H9 (cell line): ENCODE measurements around the gene TLX2. TPM values are rescaled to one million over a fixed set of nuclear protein-coding genes. Genes with fewer than 3 reads are reported as not detected.

Experiments used
- DNase-seq: peaks from one replicate; pipeline ENCODE4 v3.0.0-alpha.2; 2017
- H2AFZ ChIP-seq: one replicate; pipeline ENCODE4 v1.6.1; 2013; ENCODE audit warnings: mild to moderate bottlenecking, low read length, control low read depth, moderate library complexity
- H2AK5ac ChIP-seq: 2 replicates; pipeline ENCODE4 v1.6.1; 2013; ENCODE audit warnings: low read length, control low read depth, mixed read lengths; ENCODE audit not compliant: insufficient read length
- H2BK120ac ChIP-seq: one replicate; pipeline ENCODE4 v1.6.1; 2013; ENCODE audit warnings: low read depth, mild to moderate bottlenecking, low read length, control low read depth, inconsistent platforms; ENCODE audit not compliant: poor library complexity, severe bottlenecking
- H2BK12ac ChIP-seq: 2 replicates; pipeline ENCODE4 v1.6.1; 2013; ENCODE audit warnings: low read length, control low read depth, mixed read lengths, low read depth; ENCODE audit not compliant: insufficient read length
- H2BK15ac ChIP-seq: 2 replicates; pipeline ENCODE4 v1.6.1; 2013; ENCODE audit warnings: low read depth, low read length, control low read depth
- H2BK20ac ChIP-seq: one replicate; pipeline ENCODE4 v1.6.1; 2013; ENCODE audit warnings: low read depth, mild to moderate bottlenecking, low read length, control low read depth, inconsistent platforms; ENCODE audit not compliant: poor library complexity, severe bottlenecking
- H2BK5ac ChIP-seq: 2 replicates; pipeline ENCODE4 v1.6.1; 2013; ENCODE audit warnings: low read length, control low read depth, mixed read lengths; ENCODE audit not compliant: insufficient read length
- H3K14ac ChIP-seq: 2 replicates; pipeline ENCODE4 v1.6.1; 2013; ENCODE audit warnings: low read length, control low read depth; ENCODE audit not compliant: insufficient read depth
- H3K18ac ChIP-seq: 2 replicates; pipeline ENCODE4 v1.6.1; 2013; ENCODE audit warnings: low read depth, mild to moderate bottlenecking, mixed read lengths, low read length, control low read depth; ENCODE audit not compliant: insufficient read length
- H3K23ac ChIP-seq: 2 replicates; pipeline ENCODE4 v1.6.1; 2013; ENCODE audit warnings: low read length, control low read depth, mixed read lengths, low read depth; ENCODE audit not compliant: insufficient read length
- H3K23me2 ChIP-seq: 2 replicates; pipeline ENCODE4 v1.6.1; 2013; ENCODE audit warnings: low read depth, mild to moderate bottlenecking, mixed read lengths, low read length, control low read depth; ENCODE audit not compliant: insufficient read length, poor library complexity, severe bottlenecking
- H3K27ac ChIP-seq: 2 replicates; pipeline ENCODE4 v1.5.1; 2013; ENCODE audit warnings: low read length, control low read depth, mixed read lengths, low read depth; ENCODE audit not compliant: insufficient read length
- H3K27me3 ChIP-seq: 2 replicates; pipeline ENCODE4 v1.6.1; 2013; ENCODE audit warnings: low read length, control low read depth, inconsistent platforms; ENCODE audit not compliant: insufficient read depth
- H3K4ac ChIP-seq: 2 replicates; pipeline ENCODE4 v1.6.1; 2013; ENCODE audit warnings: low read depth, mild to moderate bottlenecking, control low read depth, inconsistent platforms, low read length, moderate library complexity
- H3K4me1 ChIP-seq: 2 replicates; pipeline ENCODE4 v1.6.1; 2013; ENCODE audit warnings: low read length, control low read depth, inconsistent platforms; ENCODE audit not compliant: insufficient read depth
- H3K4me2 ChIP-seq: 2 replicates; pipeline ENCODE4 v1.6.1; 2013; ENCODE audit warnings: low read length, control low read depth, mixed read lengths; ENCODE audit not compliant: insufficient read length, insufficient read depth
- H3K56ac ChIP-seq: 2 replicates; pipeline ENCODE4 v1.6.1; 2013; ENCODE audit warnings: low read depth, mild to moderate bottlenecking, mixed read lengths, low read length, control low read depth; ENCODE audit not compliant: insufficient read length
- H3K79me1 ChIP-seq: 2 replicates; pipeline ENCODE4 v1.6.1; 2013; ENCODE audit warnings: low read depth, mild to moderate bottlenecking, moderate library complexity, low read length, control low read depth, inconsistent platforms; ENCODE audit not compliant: insufficient read depth, poor library complexity, severe bottlenecking
- H3K79me2 ChIP-seq: 2 replicates; pipeline ENCODE4 v1.6.1; 2013; ENCODE audit warnings: low read length, control low read depth, inconsistent platforms; ENCODE audit not compliant: insufficient read depth
- H3K9ac ChIP-seq: 2 replicates; pipeline ENCODE4 v1.6.1; 2013; ENCODE audit warnings: low read length, control low read depth, mixed read lengths; ENCODE audit not compliant: insufficient read length; ENCODE audit errors: extremely low read depth
- H3K9me3 ChIP-seq: one replicate; pipeline ENCODE4 v1.6.1; 2013; ENCODE audit warnings: low read depth, low read length, inconsistent platforms; ENCODE audit not compliant: control insufficient read depth
- H3T11ph ChIP-seq: one replicate; pipeline ENCODE4 v1.6.1; 2013; ENCODE audit warnings: mild to moderate bottlenecking, low read length, control low read depth, inconsistent platforms
- H4K20me1 ChIP-seq: one replicate; pipeline ENCODE4 v1.6.1; 2013; ENCODE audit not compliant: control insufficient read depth, insufficient read length, insufficient read depth
- H4K5ac ChIP-seq: 2 replicates; pipeline ENCODE4 v1.6.1; 2013; ENCODE audit warnings: low read depth, mild to moderate bottlenecking, mixed read lengths, low read length, control low read depth; ENCODE audit not compliant: insufficient read length
- H4K8ac ChIP-seq: replicated peaks from 2 replicates; pipeline ENCODE4 v1.6.1; 2013; ENCODE audit warnings: low read length, control low read depth, mixed read lengths, low read depth; ENCODE audit not compliant: insufficient read length
- H4K91ac ChIP-seq: 2 replicates; pipeline ENCODE4 v1.6.1; 2013; ENCODE audit warnings: low read depth, mild to moderate bottlenecking, moderate library complexity, mixed read lengths, low read length, control low read depth; ENCODE audit not compliant: insufficient read length
- H3K27ac Mint-ChIP-seq, 3 experiments: 2 replicates in 2 of 3; 3 replicates in 1 of 3; pipeline ENCODE4 v1.8.0; 2020 to 2021; ENCODE audit warnings: mixed read lengths in 3 of 3, mild to moderate bottlenecking in 1 of 3, moderate library complexity in 1 of 3
- H3K27me3 Mint-ChIP-seq: 2 replicates; pipeline ENCODE4 v1.8.0; 2021; ENCODE audit warnings: low read depth, mild to moderate bottlenecking, moderate library complexity, mixed read lengths
- H3K36me3 Mint-ChIP-seq, 3 experiments: 2 replicates in 2 of 3; 3 replicates in 1 of 3; pipeline ENCODE4 v1.8.0; 2020 to 2021; ENCODE audit warnings: low read depth in 3 of 3, mixed read lengths in 3 of 3; ENCODE audit not compliant: insufficient read depth in 1 of 3
- H3K4me1 Mint-ChIP-seq, 2 experiments: 2 replicates each; pipeline ENCODE4 v1.8.0; 2020; ENCODE audit warnings: mixed read lengths in 2 of 2
- H3K4me3 Mint-ChIP-seq, 2 experiments: 2 replicates in 1 of 2; 3 replicates in 1 of 2; pipeline ENCODE4 v1.8.0; 2020 to 2021; ENCODE audit warnings: mild to moderate bottlenecking in 2 of 2, mixed read lengths in 2 of 2, moderate library complexity in 1 of 2
- H3K9me3 Mint-ChIP-seq, 2 experiments: 2 replicates in 1 of 2; 3 replicates in 1 of 2; pipeline ENCODE4 v1.8.0; 2020; ENCODE audit warnings: mild to moderate bottlenecking in 2 of 2, mixed read lengths in 2 of 2, moderate library complexity in 1 of 2
- WGBS: extraction: QIAGEN DNeasy Blood & Tissue Kit; methylation state at CpG from one replicate; pipeline ENCODE4 v1.1.7; 2013; ENCODE audit warnings: missing lambda C conversion rate, low lambda C conversion rate, mixed read lengths; ENCODE audit not compliant: insufficient read length; ENCODE audit errors: extremely low coverage; 5-methylcytosine and 5-hydroxymethylcytosine counted together
- total RNA-seq: library from RNA; stranded (reverse); gene quantifications from 2 replicates; pipeline ENCODE4 v1.2.1, GENCODE V29; 2021
- TF ChIP-seq, protein P1 (sequence below): fragments of 200-600 bp; sonication (generic); conservative IDR thresholded peaks from 3 replicates; pipeline ENCODE4 v1.8.0; 2021; ENCODE audit warnings: antibody characterized with exemption, mild to moderate bottlenecking

Gene TLX2
- total RNA-seq, 1 experiment from 2014 or later: 0.20 TPM

DNA sequence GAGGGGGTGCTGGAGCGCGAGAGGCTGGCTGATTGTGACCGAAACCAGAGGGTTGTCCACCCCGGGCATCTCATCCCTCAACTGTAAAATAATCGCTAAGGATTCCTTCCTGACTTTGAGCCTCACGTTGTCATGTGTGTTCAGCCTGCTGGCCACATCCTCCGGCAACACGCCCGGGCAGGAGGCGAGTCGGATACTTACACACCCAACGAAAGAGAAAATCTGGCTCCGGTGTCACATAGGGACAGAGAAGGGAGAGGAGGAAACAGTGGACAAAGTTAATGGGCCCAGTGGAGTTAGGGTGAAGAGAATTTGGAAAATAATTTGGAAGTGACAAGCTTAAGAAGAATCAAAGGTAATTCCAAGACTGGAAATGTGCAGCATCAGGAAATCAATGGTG lies 2.4 kb downstream of the TLX2 start:
- Histone ChIP-seq H4K20me1 (no peaks in the 10 kb centered on the region), H4K5ac (no peak overlapping the region), H3T11ph (no peak overlapping the region), H3K27me3 (peaks cover 76% of the 10 kb centered on the region), H3K27ac (no peak overlapping the region), H3K79me1 (no peaks in the 10 kb centered on the region), H3K18ac (no peak overlapping the region), H3K79me2 (no peaks in the 10 kb centered on the region), H3K4me2 (no peak overlapping the region), H4K8ac (no peak overlapping the region), H4K91ac (no peak overlapping the region), H2BK5ac (no peak overlapping the region), H2AFZ (no peak overlapping the region), H3K9ac (no peak overlapping the region), H3K4me1 (no peaks in the 10 kb centered on the region), H3K56ac (no peak overlapping the region), H2BK20ac (no peak overlapping the region), H2AK5ac (no peak overlapping the region), H2BK15ac (no peak overlapping the region), H3K4ac (no peak overlapping the region), H3K23me2 (peaks cover 19% of the 10 kb centered on the region), H3K9me3 (no peaks in the 10 kb centered on the region), H3K14ac (no peak overlapping the region), H2BK12ac (no peak overlapping the region), H2BK120ac (no peak overlapping the region), H3K23ac (no peak overlapping the region)
- H3K27me3 Mint-ChIP-seq: peaks cover 97% of the 10 kb centered on the region
- no peak overlapping the region for H3K27ac Mint-ChIP-seq
- H3K9me3 Mint-ChIP-seq: peaks cover 10 to 17% of the 10 kb centered on the region in 2 experiments
- TF ChIP-seq, protein P1, sequence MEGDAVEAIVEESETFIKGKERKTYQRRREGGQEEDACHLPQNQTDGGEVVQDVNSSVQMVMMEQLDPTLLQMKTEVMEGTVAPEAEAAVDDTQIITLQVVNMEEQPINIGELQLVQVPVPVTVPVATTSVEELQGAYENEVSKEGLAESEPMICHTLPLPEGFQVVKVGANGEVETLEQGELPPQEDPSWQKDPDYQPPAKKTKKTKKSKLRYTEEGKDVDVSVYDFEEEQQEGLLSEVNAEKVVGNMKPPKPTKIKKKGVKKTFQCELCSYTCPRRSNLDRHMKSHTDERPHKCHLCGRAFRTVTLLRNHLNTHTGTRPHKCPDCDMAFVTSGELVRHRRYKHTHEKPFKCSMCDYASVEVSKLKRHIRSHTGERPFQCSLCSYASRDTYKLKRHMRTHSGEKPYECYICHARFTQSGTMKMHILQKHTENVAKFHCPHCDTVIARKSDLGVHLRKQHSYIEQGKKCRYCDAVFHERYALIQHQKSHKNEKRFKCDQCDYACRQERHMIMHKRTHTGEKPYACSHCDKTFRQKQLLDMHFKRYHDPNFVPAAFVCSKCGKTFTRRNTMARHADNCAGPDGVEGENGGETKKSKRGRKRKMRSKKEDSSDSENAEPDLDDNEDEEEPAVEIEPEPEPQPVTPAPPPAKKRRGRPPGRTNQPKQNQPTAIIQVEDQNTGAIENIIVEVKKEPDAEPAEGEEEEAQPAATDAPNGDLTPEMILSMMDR: no peak
- peaks cover 5 to 8% (median 6%) of the 10 kb centered on the region in 3 experiments; a peak in 5 of 7 replicates for H3K36me3 Mint-ChIP-seq
- H3K4me3 Mint-ChIP-seq: peak overlapping the region in 1 of 2 experiments; percentile 1; a peak in 2 of 5 replicates
- WGBS: no CpG with 5 or more reads among the region's 13 CpGs
- H3K4me1 Mint-ChIP-seq: peaks cover 12 to 14% of the 10 kb centered on the region in 2 experiments
- no peak for DNase-seq
